Mesendoderm (in vitro differentiated cells): ENCODE data around the gene TTC34.

Experiments
- DNase-seq: peaks from one replicate; pipeline ENCODE4 v3.0.0; 2013
- H2AK5ac ChIP-seq: 2 replicates; pipeline ENCODE4 v1.6.1; 2013; ENCODE audit warnings: low read length, inconsistent platforms
- H2BK120ac ChIP-seq: 2 replicates; pipeline ENCODE4 v1.6.1; 2013; ENCODE audit warnings: low read depth, mild to moderate bottlenecking, low read length, moderate library complexity, mixed read lengths
- H2BK15ac ChIP-seq: replicated peaks from 2 replicates; pipeline ENCODE4 v1.6.1; 2013; ENCODE audit warnings: low read depth, mild to moderate bottlenecking, moderate library complexity
- H2BK5ac ChIP-seq: 2 replicates; pipeline ENCODE4 v1.6.1; 2013; ENCODE audit warnings: low read length, inconsistent platforms
- H3K18ac ChIP-seq: 2 replicates; pipeline ENCODE4 v1.6.1; 2013; ENCODE audit warnings: mild to moderate bottlenecking, low read length, mixed read lengths
- H3K23ac ChIP-seq: one replicate; pipeline ENCODE4 v1.6.1; 2013; ENCODE audit warnings: low read length
- H3K27ac ChIP-seq: 2 replicates; pipeline ENCODE4 v1.5.1; 2013; ENCODE audit warnings: low read depth, mild to moderate bottlenecking, inconsistent platforms, low read length, moderate library complexity
- H3K27me3 ChIP-seq: 2 replicates; pipeline ENCODE4 v1.6.1; 2013; ENCODE audit warnings: low read length, control low read depth, mild to moderate bottlenecking, inconsistent platforms; ENCODE audit not compliant: insufficient read depth, poor library complexity
- H3K36me3 ChIP-seq: 2 replicates; pipeline ENCODE4 v1.6.1; 2013; ENCODE audit warnings: low read length, inconsistent platforms; ENCODE audit not compliant: control insufficient read depth, insufficient read depth
- H3K4ac ChIP-seq: one replicate; pipeline ENCODE4 v1.6.1; 2013; ENCODE audit warnings: low read depth, mild to moderate bottlenecking, low read length, moderate library complexity
- H3K4me1 ChIP-seq: 2 replicates; pipeline ENCODE4 v1.6.1; 2013; ENCODE audit warnings: low read depth, low read length, inconsistent platforms; ENCODE audit not compliant: control insufficient read depth
- H3K4me2 ChIP-seq: 2 replicates; pipeline ENCODE4 v1.6.1; 2013; ENCODE audit warnings: low read length
- H3K4me3 ChIP-seq: 2 replicates; pipeline ENCODE4 v1.5.1; 2013; ENCODE audit warnings: mild to moderate bottlenecking, low read length
- H3K56ac ChIP-seq: one replicate; pipeline ENCODE4 v1.6.1; 2013; ENCODE audit warnings: low read length
- H3K79me1 ChIP-seq: 2 replicates; pipeline ENCODE4 v1.6.1; 2013; ENCODE audit warnings: low read length, inconsistent platforms
- H3K79me2 ChIP-seq: 2 replicates; pipeline ENCODE4 v1.6.1; 2013; ENCODE audit warnings: mild to moderate bottlenecking, low read length; ENCODE audit not compliant: control insufficient read depth, insufficient read depth
- H3K9ac ChIP-seq: 2 replicates; pipeline ENCODE4 v1.6.1; 2013; ENCODE audit warnings: low read length, inconsistent platforms
- H4K5ac ChIP-seq: one replicate; pipeline ENCODE4 v1.6.1; 2013; ENCODE audit warnings: low read length
- H4K8ac ChIP-seq: one replicate; pipeline ENCODE4 v1.6.1; 2013; ENCODE audit warnings: low read depth, mild to moderate bottlenecking, control low read depth, low read length, moderate library complexity
- WGBS: extraction: QIAGEN DNeasy Blood & Tissue Kit; methylation state at CpG from one replicate; pipeline ENCODE4 v1.1.7; 2013; ENCODE audit warnings: low lambda C conversion rate, missing lambda C conversion rate; ENCODE audit not compliant: insufficient coverage; ENCODE audit errors: extremely low coverage; 5-methylcytosine and 5-hydroxymethylcytosine counted together

The TTC34 gene

DNA sequence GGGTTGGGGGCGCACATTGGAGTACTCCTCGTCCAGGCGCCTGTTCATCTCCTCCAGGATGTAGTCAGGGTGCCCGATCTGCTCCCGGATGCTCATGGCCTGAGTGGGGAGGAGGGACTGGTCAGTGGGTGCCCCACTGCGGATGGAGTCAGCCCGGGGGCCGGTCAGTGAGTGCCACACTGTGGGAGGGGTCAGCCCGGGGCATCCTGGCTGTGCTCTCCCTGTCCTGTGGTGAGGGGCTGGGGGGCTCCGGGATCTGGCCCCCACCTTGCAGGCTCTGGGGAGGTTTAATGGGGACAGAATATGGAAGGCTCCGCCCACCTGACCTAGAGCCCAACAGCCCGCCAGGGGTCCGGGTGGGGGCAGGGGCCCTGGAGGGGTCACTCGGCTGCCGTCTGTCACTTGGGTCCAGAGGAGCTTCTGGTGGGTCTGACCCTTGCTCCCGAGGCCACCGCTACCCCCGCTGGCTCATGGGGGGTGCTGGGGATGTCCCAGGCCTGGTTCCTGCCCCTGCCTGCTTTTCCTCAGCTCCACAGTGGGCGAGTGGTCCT lies 206.2 kb downstream of the TTC34 start:
- no peak overlapping the region for H4K8ac ChIP-seq
- WGBS, result no CpG with 5 or more reads among the region's 19 CpGs
- no peak overlapping the region for H3K27ac ChIP-seq
- H3K79me1 ChIP-seq, result no peaks in the 10 kb centered on the region
- H2BK120ac ChIP-seq, result no peak overlapping the region
- no peak overlapping the region for H4K5ac ChIP-seq
- H3K4me1 ChIP-seq, result no peaks in the 10 kb centered on the region
- no peak overlapping the region for H3K4me3 ChIP-seq
- no peak overlapping the region for H2AK5ac ChIP-seq
- DNase-seq, result no peak
- H3K18ac ChIP-seq, result no peak overlapping the region
- H2BK15ac ChIP-seq, result no peak overlapping the region
- H3K56ac ChIP-seq, result no peak overlapping the region
- H3K79me2 ChIP-seq, result no peaks in the 10 kb centered on the region
- no peak overlapping the region for H3K4me2 ChIP-seq
- H3K36me3 ChIP-seq, result no peaks in the 10 kb centered on the region
- H2BK5ac ChIP-seq, result no peak overlapping the region
- H3K9ac ChIP-seq, result no peak overlapping the region
- H3K27me3 ChIP-seq, result no peaks in the 10 kb centered on the region
- H3K4ac ChIP-seq, result no peak overlapping the region
- no peak overlapping the region for H3K23ac ChIP-seq

DNA sequence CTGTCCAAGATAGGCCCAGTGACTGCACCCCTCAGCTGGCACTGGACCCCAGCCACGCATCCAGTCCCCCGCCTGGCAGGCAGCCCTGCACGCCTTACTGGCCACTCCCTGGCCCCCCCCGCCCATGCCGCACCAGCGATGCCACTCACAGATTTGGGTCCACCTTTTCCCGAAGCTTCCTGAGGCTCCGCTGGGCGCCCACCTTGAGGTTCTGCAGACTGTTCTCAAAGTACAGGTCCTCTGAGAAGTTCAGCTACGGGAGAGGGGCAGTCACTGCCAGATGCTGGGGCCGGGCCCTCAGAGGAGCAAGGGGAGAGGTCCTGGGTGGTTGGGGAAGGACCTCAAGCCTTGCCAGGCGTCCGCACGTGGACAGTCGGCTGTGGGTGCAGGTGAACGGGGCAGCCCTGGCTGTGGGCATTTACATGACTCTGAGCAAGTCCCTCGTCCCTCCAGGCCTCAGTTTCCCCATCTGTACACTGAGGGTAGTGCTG lies 206.8 kb downstream of the TTC34 start:
- Histone ChIP-seq H3K18ac (no peak overlapping the region), H2BK15ac (no peak overlapping the region), H3K23ac (no peak overlapping the region), H3K27me3 (no peaks in the 10 kb centered on the region), H3K4me1 (no peaks in the 10 kb centered on the region), H3K9ac (no peak overlapping the region), H3K4ac (no peak overlapping the region), H2BK120ac (no peak overlapping the region), H2BK5ac (no peak overlapping the region), H3K36me3 (no peaks in the 10 kb centered on the region), H3K4me3 (no peak overlapping the region), H3K79me2 (no peaks in the 10 kb centered on the region), H4K8ac (no peak overlapping the region), H4K5ac (no peak overlapping the region), H3K79me1 (no peaks in the 10 kb centered on the region), H3K4me2 (no peak overlapping the region), H3K56ac (no peak overlapping the region), H2AK5ac (no peak overlapping the region), H3K27ac (no peak overlapping the region)
- DNase-seq, result no peak
- no CpG with 5 or more reads among the region's 17 CpGs for WGBS

- no peak overlapping the region for H3K56ac ChIP-seq
- no peaks in the 10 kb centered on the region for H3K36me3 ChIP-seq
- H2BK15ac ChIP-seq, result no peak overlapping the region
- no peak overlapping the region for H4K8ac ChIP-seq
- no peaks in the 10 kb centered on the region for H3K27me3 ChIP-seq
- no peak overlapping the region for H3K27ac ChIP-seq
- DNase-seq, result no peak
- no peak overlapping the region for H3K4ac ChIP-seq
- no peak overlapping the region for H3K4me2 ChIP-seq
- no peak overlapping the region for H3K18ac ChIP-seq
- no peak overlapping the region for H3K4me3 ChIP-seq
- H4K5ac ChIP-seq, result no peak overlapping the region
- H3K9ac ChIP-seq, result no peak overlapping the region
- WGBS, result no CpG with 5 or more reads among the region's 20 CpGs
- no peak overlapping the region for H2AK5ac ChIP-seq
- H2BK5ac ChIP-seq, result no peak overlapping the region
- H3K79me1 ChIP-seq, result no peaks in the 10 kb centered on the region
- H2BK120ac ChIP-seq, result no peak overlapping the region
- no peaks in the 10 kb centered on the region for H3K79me2 ChIP-seq
- no peak overlapping the region for H3K23ac ChIP-seq
- H3K4me1 ChIP-seq, result no peaks in the 10 kb centered on the region
Observed at GRCh38 chr1:2594001-2594640, 207.4 kb downstream of the TTC34 start.

DNA sequence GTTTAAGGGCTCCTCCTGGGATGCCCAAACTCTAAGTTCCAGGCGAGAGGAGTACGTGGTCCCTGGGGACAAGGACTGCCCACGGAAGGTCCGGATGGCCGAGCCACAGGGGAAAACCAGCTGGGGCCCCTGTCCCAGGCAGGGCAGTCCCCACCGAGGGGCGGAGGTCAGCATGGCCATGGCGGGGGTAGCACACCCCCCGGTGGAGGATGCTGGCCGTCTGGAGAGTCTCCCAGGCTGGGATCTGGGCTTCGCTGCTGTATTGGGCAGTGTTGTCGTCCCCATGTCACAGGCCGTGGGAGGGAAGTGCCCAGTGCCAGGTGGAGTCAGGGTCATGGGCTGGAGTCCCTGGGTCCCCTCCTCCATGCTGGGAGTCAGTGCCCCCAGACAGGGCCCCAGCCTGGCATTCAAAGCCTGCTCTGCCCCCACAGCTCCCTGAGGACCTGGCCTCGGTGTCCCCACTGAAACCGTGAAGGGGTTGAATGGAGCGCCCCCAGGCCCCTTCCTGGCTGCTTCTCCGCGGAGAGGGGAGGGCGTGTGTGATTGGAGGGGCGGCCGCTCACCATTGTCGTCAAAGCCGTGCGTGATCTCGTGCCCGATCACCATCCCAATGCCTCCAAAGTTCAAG lies 208.1 kb downstream of the TTC34 start:
- no peaks in the 10 kb centered on the region for H3K79me1 ChIP-seq
- H3K4me3 ChIP-seq, result no peak overlapping the region
- H3K36me3 ChIP-seq, result no peaks in the 10 kb centered on the region
- H3K56ac ChIP-seq, result no peak overlapping the region
- no peak overlapping the region for H3K4ac ChIP-seq
- DNase-seq, result no peak
- no peaks in the 10 kb centered on the region for H3K27me3 ChIP-seq
- H3K27ac ChIP-seq, result no peak overlapping the region
- H3K4me1 ChIP-seq, result no peaks in the 10 kb centered on the region
- H2BK5ac ChIP-seq, result no peak overlapping the region
- no peak overlapping the region for H3K23ac ChIP-seq
- H3K4me2 ChIP-seq, result no peak overlapping the region
- no peak overlapping the region for H2BK15ac ChIP-seq
- no peak overlapping the region for H3K9ac ChIP-seq
- no peak overlapping the region for H4K8ac ChIP-seq
- H3K79me2 ChIP-seq, result no peaks in the 10 kb centered on the region
- no peak overlapping the region for H2BK120ac ChIP-seq
- WGBS, result no CpG with 5 or more reads among the region's 26 CpGs
- H3K18ac ChIP-seq, result no peak overlapping the region
- H4K5ac ChIP-seq, result no peak overlapping the region
- no peak overlapping the region for H2AK5ac ChIP-seq

DNA sequence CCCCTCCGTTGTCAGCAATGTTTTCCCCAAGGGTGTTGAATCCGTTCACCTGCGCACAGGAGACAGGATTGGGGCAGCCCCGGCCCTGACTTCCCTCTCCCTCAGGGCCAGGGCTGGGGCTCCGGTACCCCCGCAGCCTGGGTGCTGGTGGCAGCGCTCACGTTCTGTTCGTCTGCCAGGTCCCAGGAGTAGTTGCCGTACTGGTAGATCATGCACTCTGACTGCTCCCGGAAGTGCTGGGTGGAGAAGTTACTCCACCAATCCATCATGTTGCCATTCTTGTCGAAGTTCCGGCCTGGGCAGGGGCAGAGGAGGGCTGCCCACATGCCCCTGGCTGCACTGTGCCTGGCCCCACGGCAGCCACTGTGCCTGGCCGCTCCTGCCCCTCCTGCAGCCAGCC lies 208.8 kb downstream of the TTC34 start:
- Histone ChIP-seq H2BK15ac (no peak overlapping the region), H3K79me1 (no peaks in the 10 kb centered on the region), H3K27me3 (no peaks in the 10 kb centered on the region), H3K4me2 (no peak overlapping the region), H3K4ac (no peak overlapping the region), H2BK120ac (no peak overlapping the region), H2BK5ac (no peak overlapping the region), H3K36me3 (no peaks in the 10 kb centered on the region), H4K8ac (no peak overlapping the region), H3K23ac (no peak overlapping the region), H3K18ac (no peak overlapping the region), H3K4me1 (no peaks in the 10 kb centered on the region), H2AK5ac (no peak overlapping the region), H3K56ac (no peak overlapping the region), H3K9ac (no peak overlapping the region), H3K79me2 (no peaks in the 10 kb centered on the region), H3K27ac (no peak overlapping the region), H4K5ac (no peak overlapping the region), H3K4me3 (no peak overlapping the region)
- no peak for DNase-seq
- WGBS, result no CpG with 5 or more reads among the region's 15 CpGs
